GM23248 (cell line): ENCODE data around the gene HIP1. TPM values are rescaled to one million over a fixed set of nuclear protein-coding genes. Genes with fewer than 3 reads are reported as not detected.

ENCODE experiments used
- DNase-seq: peaks from one replicate; pipeline ENCODE4 v3.0.0-alpha.2; 2015
- H2AFZ ChIP-seq: fragments of 200-600 bp; sonication (generic); 2 replicates; pipeline ENCODE4 v1.6.1; 2016; ENCODE audit warnings: antibody characterized with exemption
- H3F3A ChIP-seq: fragments of 200-600 bp; sonication (generic); 2 replicates; pipeline ENCODE4 v1.6.1; 2016; ENCODE audit warnings: mild to moderate bottlenecking, antibody characterized with exemption, mixed run types; ENCODE audit not compliant: insufficient read depth
- H3K27ac ChIP-seq: fragments of 200-600 bp; sonication (generic); 2 replicates; pipeline ENCODE4 v1.5.1; 2016; ENCODE audit warnings: mild to moderate bottlenecking
- H3K27me3 ChIP-seq: fragments of 200-600 bp; sonication (generic); replicated peaks from 2 replicates; pipeline ENCODE4 v1.6.1; 2016; ENCODE audit warnings: mild to moderate bottlenecking; ENCODE audit not compliant: insufficient read depth
- H3K36me3 ChIP-seq: fragments of 200-600 bp; sonication (generic); 2 replicates; pipeline ENCODE4 v1.6.1; 2016; ENCODE audit warnings: low read depth, mild to moderate bottlenecking
- H3K4me1 ChIP-seq: fragments of 200-600 bp; sonication (generic); 2 replicates; pipeline ENCODE4 v1.6.1; 2016; ENCODE audit warnings: mild to moderate bottlenecking; ENCODE audit not compliant: insufficient read depth
- H3K4me2 ChIP-seq: fragments of 200-600 bp; sonication (generic); one replicate; pipeline ENCODE4 v1.6.1; 2016; ENCODE audit warnings: mild to moderate bottlenecking; ENCODE audit not compliant: unreplicated experiment
- H3K4me3 ChIP-seq: fragments of 200-600 bp; sonication (generic); 2 replicates; pipeline ENCODE4 v1.5.1; 2016; ENCODE audit warnings: mild to moderate bottlenecking
- H3K79me2 ChIP-seq: fragments of 200-600 bp; sonication (generic); 2 replicates; pipeline ENCODE4 v1.6.1; 2016; ENCODE audit warnings: mild to moderate bottlenecking; ENCODE audit not compliant: insufficient read depth
- H3K9ac ChIP-seq: fragments of 200-600 bp; sonication (generic); 2 replicates; pipeline ENCODE4 v1.6.1; 2016; ENCODE audit warnings: mild to moderate bottlenecking
- H3K9me2 ChIP-seq: fragments of 200-600 bp; sonication (generic); 2 replicates; pipeline ENCODE4 v1.6.1; 2016; ENCODE audit warnings: mixed run types, mild to moderate bottlenecking, moderate library complexity; ENCODE audit not compliant: insufficient read depth
- H3K9me3 ChIP-seq: fragments of 200-600 bp; sonication (generic); one replicate; pipeline ENCODE4 v1.6.1; 2017; ENCODE audit warnings: low read depth
- H4K20me1 ChIP-seq: fragments of 200-600 bp; sonication (generic); 2 replicates; pipeline ENCODE4 v1.6.0; 2016; ENCODE audit not compliant: insufficient read depth
- EZH2 ChIP-seq: fragments of 200-600 bp; sonication (generic); IDR thresholded peaks from 2 replicates; pipeline ENCODE4 v1.6.1; 2018; ENCODE audit warnings: antibody characterized with exemption, mild to moderate bottlenecking; ENCODE audit not compliant: insufficient read depth, poor library complexity, severe bottlenecking
- EZH2phosphoT487 ChIP-seq: fragments of 200-600 bp; sonication (generic); IDR thresholded peaks from 2 replicates; pipeline ENCODE4 v1.6.1; 2018; ENCODE audit warnings: antibody characterized with exemption, moderate library complexity, mild to moderate bottlenecking, low read depth; ENCODE audit not compliant: insufficient read depth
- WGBS, 2 experiments: methylation state at CpG; one replicate each; pipeline ENCODE4 v1.1.6; 2015 to 2017; ENCODE audit warnings: low lambda C conversion rate in 2 of 2, low coverage in 1 of 2; ENCODE audit errors: missing lambda C conversion rate in 2 of 2; 5-methylcytosine and 5-hydroxymethylcytosine counted together
- in situ Hi-C: fragments of 300-500 bp; cut with MboI; formaldehyde crosslinking; loops from 2 replicates; pipeline ENCODE4 v1.15.0; 2020
- polyA plus RNA-seq: library from polyadenylated mRNA; unstranded; fragments of >200 nt; fragmentation: Nextera tagmentation; extraction: Ambion mirVana; gene quantifications from 2 replicates; pipeline ENCODE4 v1.2.1, GENCODE V29; 2016
- total RNA-seq: library from RNA; depleted of rRNA; stranded (reverse); fragments of >200 nt; shearing (Covaris generic); gene quantifications from 2 replicates; pipeline ENCODE4 v1.2.3, GENCODE V29; 2014

HIP1 gene
- total and polyA plus RNA-seq, 2 experiments from 2014 or later: 6.1 to 13.6 TPM

GRCh38 chr7:75631711-75632110 lies 107.0 kb downstream of the HIP1 start:
- no peaks in the 10 kb centered on the region for H3K36me3 ChIP-seq

DNA sequence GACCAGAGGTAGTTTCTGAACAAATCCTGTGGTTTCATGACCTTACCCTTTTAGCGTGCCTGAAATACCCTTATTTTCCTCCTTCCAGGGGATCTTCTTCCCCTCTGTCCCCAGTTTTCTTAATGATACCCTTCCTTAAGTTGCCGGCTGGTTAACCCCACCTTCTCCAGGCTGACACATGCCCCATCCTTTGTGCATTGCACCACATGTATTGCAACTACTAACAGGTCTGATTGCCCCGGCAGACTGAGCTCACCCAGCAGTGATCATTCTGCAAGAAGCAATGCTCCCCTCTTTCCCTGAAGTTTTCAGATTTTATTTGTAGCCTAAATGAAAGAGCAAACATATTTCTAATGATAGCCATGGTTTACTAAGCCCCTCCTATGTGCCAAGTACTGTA lies 108.2 kb downstream of the HIP1 start:
- Histone ChIP-seq H3K36me3 (no peaks in the 10 kb centered on the region), H2AFZ (no peak overlapping the region), H3F3A (no peaks in the 10 kb centered on the region), H3K9me3 (no peaks in the 10 kb centered on the region), H3K4me2 (no peak overlapping the region), H3K27ac (no peak overlapping the region), H3K9ac (no peak overlapping the region), H3K27me3 (no peaks in the 10 kb centered on the region), H3K79me2 (0 out of 2 replicates have a peak, but pooled peaks cover 3% of the 10 kb centered on the region), H3K9me2 (no peaks in the 10 kb centered on the region), H3K4me3 (no peak overlapping the region), H3K4me1 (no peaks in the 10 kb centered on the region), H4K20me1 (no peaks in the 10 kb centered on the region)
- TF ChIP-seq EZH2phosphoT487 (no peak), EZH2 (no peak)
- in situ Hi-C loops: no loop called here
- 99 to 100% methylated on average over 3 of the region's 3 CpGs for WGBS, 2 experiments
- DNase-seq: no peak

More at GRCh38 chr7:75631711-75632110, 107.0 kb downstream of the HIP1 start:
- in situ Hi-C loops: no loop called here
- Histone ChIP-seq H3K9me3 (no peaks in the 10 kb centered on the region), H3K9ac (no peak overlapping the region), H3K27me3 (no peaks in the 10 kb centered on the region), H3K9me2 (no peaks in the 10 kb centered on the region), H3K4me3 (no peak overlapping the region), H2AFZ (no peak overlapping the region), H3K79me2 (0 out of 2 replicates have a peak, but pooled peaks cover 3% of the 10 kb centered on the region), H3K4me1 (no peaks in the 10 kb centered on the region), H3F3A (no peaks in the 10 kb centered on the region), H3K27ac (no peak overlapping the region), H4K20me1 (no peaks in the 10 kb centered on the region), H3K4me2 (no peak overlapping the region)
- TF ChIP-seq EZH2phosphoT487 (no peak), EZH2 (no peak)
- 90 to 91% methylated on average over 9 of the region's 9 CpGs for WGBS, 2 experiments
- no peak for DNase-seq

DNA sequence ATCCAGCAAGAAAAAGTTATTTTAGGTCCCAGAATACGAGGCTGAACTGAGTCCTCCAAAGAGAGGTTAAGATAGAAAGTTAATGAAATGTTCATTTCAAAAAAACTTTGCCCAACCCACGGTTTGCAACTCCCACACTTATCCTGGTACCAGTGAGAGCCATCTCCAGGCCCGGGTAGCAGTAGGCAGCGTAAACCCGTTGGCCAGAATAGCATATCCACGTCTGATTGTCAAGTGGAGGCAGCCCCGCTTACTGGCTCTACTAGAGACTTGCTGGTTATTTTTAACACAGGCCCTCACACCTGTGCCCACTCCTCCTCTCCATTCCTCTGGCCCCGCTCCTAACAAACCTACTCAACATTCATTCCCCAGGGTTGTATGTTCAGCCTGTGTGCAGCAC lies 109.7 kb downstream of the HIP1 start:
- Histone ChIP-seq H4K20me1 (no peaks in the 10 kb centered on the region), H3F3A (no peaks in the 10 kb centered on the region), H3K4me2 (no peak overlapping the region), H3K27me3 (no peaks in the 10 kb centered on the region), H3K9me3 (no peaks in the 10 kb centered on the region), H3K9me2 (no peaks in the 10 kb centered on the region), H3K4me3 (no peak overlapping the region), H3K27ac (no peak overlapping the region), H3K36me3 (no peaks in the 10 kb centered on the region), H3K9ac (no peak overlapping the region), H2AFZ (no peak overlapping the region), H3K4me1 (0 out of 2 replicates have a peak, but pooled peaks cover 2% of the 10 kb centered on the region), H3K79me2 (0 out of 2 replicates have a peak, but pooled peaks cover 3% of the 10 kb centered on the region)
- TF ChIP-seq EZH2: no peak
- TF ChIP-seq EZH2phosphoT487: no peak
- in situ Hi-C loops: no loop called here
- 89 to 95% methylated on average over 8 of the region's 8 CpGs for WGBS, 2 experiments
- no peak for DNase-seq

DNA sequence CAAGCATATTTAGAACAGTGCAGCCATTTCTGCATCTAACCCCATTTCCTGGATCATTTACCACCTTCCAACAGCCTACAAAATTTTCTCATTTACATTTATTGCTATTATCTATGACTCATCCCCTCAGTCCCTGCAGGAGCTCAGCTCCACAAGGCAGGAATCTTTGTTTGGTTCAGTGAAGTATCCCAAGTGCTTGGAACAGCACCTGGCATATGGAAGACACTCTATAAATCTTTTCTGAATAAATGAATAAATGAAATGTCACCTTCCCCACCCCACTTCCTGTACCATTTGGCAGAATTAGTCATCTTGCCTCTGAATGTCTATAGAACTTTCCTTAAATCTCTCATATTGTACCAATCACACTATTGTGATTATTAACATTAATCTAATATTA lies 110.7 kb downstream of the HIP1 start:
- in situ Hi-C loops: no loop called here
- Histone ChIP-seq H3K4me1 (0 out of 2 replicates have a peak, but pooled peaks cover 7% of the 10 kb centered on the region), H3F3A (no peaks in the 10 kb centered on the region), H3K4me2 (no peak overlapping the region), H3K9me3 (no peaks in the 10 kb centered on the region), H3K27ac (no peak overlapping the region), H3K4me3 (no peak overlapping the region), H3K9me2 (no peaks in the 10 kb centered on the region), H4K20me1 (no peaks in the 10 kb centered on the region), H3K79me2 (no peaks in the 10 kb centered on the region), H2AFZ (no peak overlapping the region), H3K36me3 (no peaks in the 10 kb centered on the region), H3K9ac (no peak overlapping the region), H3K27me3 (no peaks in the 10 kb centered on the region)
- TF ChIP-seq EZH2phosphoT487: no peak
- TF ChIP-seq EZH2: no peak
- no peak for DNase-seq

DNA sequence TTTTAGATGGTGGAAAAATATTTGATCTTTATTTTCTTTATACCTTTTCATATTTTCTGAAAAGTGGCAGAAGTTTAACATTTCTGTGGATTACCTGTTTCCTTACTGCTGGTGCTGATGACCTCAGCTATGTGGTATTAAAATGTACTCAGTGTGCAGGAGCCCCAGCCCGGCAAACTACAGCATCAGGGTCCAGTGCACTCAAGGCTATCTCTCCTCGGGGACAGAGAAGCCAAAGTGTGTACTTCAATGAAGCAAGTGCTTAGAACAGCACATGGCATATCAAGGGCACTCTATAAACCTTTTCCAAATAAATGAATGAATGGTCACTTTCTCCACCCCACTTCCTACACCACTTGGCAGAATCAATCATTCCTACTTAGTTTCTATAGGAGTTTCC lies 111.8 kb downstream of the HIP1 start:
- no peaks in the 10 kb centered on the region for H4K20me1 ChIP-seq
- no peak overlapping the region for H3K27ac ChIP-seq
- no peaks in the 10 kb centered on the region for H3K9me2 ChIP-seq
- no peak for TF ChIP-seq EZH2phosphoT487
- TF ChIP-seq EZH2: no peak
- 0 out of 2 replicates have a peak, but pooled peaks cover 7% of the 10 kb centered on the region for H3K4me1 ChIP-seq
- no peaks in the 10 kb centered on the region for H3F3A ChIP-seq
- no peaks in the 10 kb centered on the region for H3K79me2 ChIP-seq
- no peak overlapping the region for H3K9ac ChIP-seq
- H2AFZ ChIP-seq: no peak overlapping the region
- no peak overlapping the region for H3K4me2 ChIP-seq
- no peaks in the 10 kb centered on the region for H3K27me3 ChIP-seq
- in situ Hi-C loops: no loop called here
- no peaks in the 10 kb centered on the region for H3K9me3 ChIP-seq
- no peak for DNase-seq
- 100% methylated on average over 2 of the region's 2 CpGs for WGBS, 2 experiments
- H3K4me3 ChIP-seq: no peak overlapping the region
- H3K36me3 ChIP-seq: no peaks in the 10 kb centered on the region
